ENCODE data around the gene MC1R. TPM values are rescaled to one million over a fixed set of nuclear protein-coding genes. Genes with fewer than 3 reads are reported as not detected.
A peak's percentile ranks its signal among the peaks of the same experiment; 100 is the strongest.

MC1R gene
- total RNA-seq, 1 experiment from 2014 or later = 34.3 TPM

- DNase-seq = peak in 1 of 2 experiments; percentile 20
- CTCF ChIA-PET = interaction anchor here (0.5 to 0.6 kb wide), 2 partner anchors 50 to 216 kb away, joined by 3 read pairs; partner anchors contain the start of gene CDK10
- H2AFZ ChIP-seq = no peak overlapping the region
Observed at GRCh38 chr16:89902980-89903379, 15.7 kb upstream of the MC1R start.

GRCh38 chr16:89903908-89904515, 14.7 kb upstream of the MC1R start:
- Histone ChIP-seq H3K36me3 (ENCODE audit: low read depth) (peaks cover 2% of the 10 kb centered on the region), H3K27me3 (ENCODE audit: insufficient read depth, low read depth) (no peaks in the 10 kb centered on the region), H3K4me3 (no peak overlapping the region), H3K4me1 (replicated peaks; ENCODE audit: insufficient read depth) (0 out of 2 replicates have a peak, but pooled peaks cover 11% of the 10 kb centered on the region), H2AFZ (no peak overlapping the region), H3K4me2 (no peak overlapping the region), H3K79me2 (ENCODE audit: low read depth) (no peaks in the 10 kb centered on the region), H3K27ac (no peak overlapping the region), H3K9me2 (ENCODE audit: insufficient read depth) (no peaks in the 10 kb centered on the region), H3K9me3 (ENCODE audit: insufficient read depth, low read depth) (no peaks in the 10 kb centered on the region), H3F3A (ENCODE audit: insufficient read depth, low read depth) (peaks cover 8% of the 10 kb centered on the region; the same call in 1 of the 2 replicates), H4K20me1 (ENCODE audit: insufficient read depth) (no peaks in the 10 kb centered on the region)
- POLR2A ChIA-PET (ENCODE audit: unreplicated experiment) = no interaction called here
- intact Hi-C loops (cut with micrococcal nuclease; ENCODE audit: unreplicated experiment) = no loop called here
- no TSS peak for BruUV-seq (replicated peaks)
- CTCF ChIA-PET = no interaction called here
- no peak for TF ChIP-seq EZH2 (IDR thresholded peaks at IDR 0.05; ENCODE audit: low read depth)
- no peak for TF ChIP-seq CTCF (conservative IDR thresholded peaks at IDR 0.05)
- DNase-seq = no peak

More at GRCh38 chr16:89902980-89903379, 15.7 kb upstream of the MC1R start:
- Histone ChIP-seq H3K9me2 (ENCODE audit: insufficient read depth) (no peaks in the 10 kb centered on the region), H3K4me3 (no peak overlapping the region), H3K27me3 (ENCODE audit: insufficient read depth, low read depth) (no peaks in the 10 kb centered on the region), H3K4me1 (replicated peaks; ENCODE audit: insufficient read depth) (0 out of 2 replicates have a peak, but pooled peaks cover 11% of the 10 kb centered on the region), H3K79me2 (ENCODE audit: low read depth) (no peaks in the 10 kb centered on the region), H3F3A (ENCODE audit: insufficient read depth, low read depth) (peaks cover 5% of the 10 kb centered on the region; the same call in 1 of the 2 replicates), H3K9me3 (ENCODE audit: insufficient read depth, low read depth) (no peaks in the 10 kb centered on the region), H3K36me3 (ENCODE audit: low read depth) (peaks cover 6% of the 10 kb centered on the region), H3K27ac (no peak overlapping the region), H3K4me2 (no peak overlapping the region), H4K20me1 (ENCODE audit: insufficient read depth) (no peaks in the 10 kb centered on the region)
- no TSS peak for BruUV-seq (replicated peaks)
- intact Hi-C loops (cut with micrococcal nuclease; ENCODE audit: unreplicated experiment) = no loop called here
- no peak for TF ChIP-seq EZH2 (IDR thresholded peaks at IDR 0.05; ENCODE audit: low read depth)
- TF ChIP-seq CTCF (conservative IDR thresholded peaks at IDR 0.05) = no peak
- POLR2A ChIA-PET (ENCODE audit: unreplicated experiment) = interaction anchor here (0.7 kb wide), 1 partner anchor 30 kb away, joined by 6 read pairs; no protein-coding TSS in a partner anchor

- intact Hi-C loops (cut with micrococcal nuclease; ENCODE audit: unreplicated experiment) = no loop called here
- POLR2A ChIA-PET (ENCODE audit: unreplicated experiment) = interaction anchor here (0.5 kb wide), 1 partner anchor 29 kb away, joined by 5 read pairs; no protein-coding TSS in a partner anchor
- no peak for TF ChIP-seq EZH2 (IDR thresholded peaks at IDR 0.05; ENCODE audit: low read depth)
- no peak for TF ChIP-seq CTCF (conservative IDR thresholded peaks at IDR 0.05)
Observed at GRCh38 chr16:89904606-89905510, 13.8 kb upstream of the MC1R start.

More at GRCh38 chr16:89904606-89905510, 13.8 kb upstream of the MC1R start:
- Histone ChIP-seq H4K20me1 (ENCODE audit: insufficient read depth) (no peaks in the 10 kb centered on the region; the same call in 1 of the 2 replicates), H2AFZ (no peak overlapping the region), H3K79me2 (ENCODE audit: low read depth) (no peaks in the 10 kb centered on the region), H3K36me3 (ENCODE audit: low read depth) (peaks cover 3% of the 10 kb centered on the region; the same call in 1 of the 2 replicates), H3K4me3 (no peak overlapping the region), H3K27ac (no peak overlapping the region; the same call in 1 of the 2 replicates), H3K9me3 (ENCODE audit: insufficient read depth, low read depth) (no peaks in the 10 kb centered on the region), H3K27me3 (ENCODE audit: insufficient read depth, low read depth) (no peaks in the 10 kb centered on the region), H3K4me1 (replicated peaks; ENCODE audit: insufficient read depth) (0 out of 2 replicates have a peak, but pooled peaks cover 11% of the 10 kb centered on the region), H3F3A (ENCODE audit: insufficient read depth, low read depth) (peaks cover 12% of the 10 kb centered on the region; the same call in 1 of the 2 replicates), H3K4me2 (no peak overlapping the region), H3K9me2 (ENCODE audit: insufficient read depth) (no peaks in the 10 kb centered on the region)
- peak; percentile 66 to 89 for DNase-seq
- CTCF ChIA-PET = no interaction called here
- BruUV-seq (replicated peaks) = no TSS peak
